ENCODE measurements around the gene HELZ. TPM values are rescaled to one million over a fixed set of nuclear protein-coding genes. Genes with fewer than 3 reads are reported as not detected.

HELZ gene
- total and polyA plus RNA-seq, 2 of the 8 experiments (the other 6 are each of a cell fraction or from before 2014, with no cell fraction given): 10.0 to 48.7 TPM

DNA sequence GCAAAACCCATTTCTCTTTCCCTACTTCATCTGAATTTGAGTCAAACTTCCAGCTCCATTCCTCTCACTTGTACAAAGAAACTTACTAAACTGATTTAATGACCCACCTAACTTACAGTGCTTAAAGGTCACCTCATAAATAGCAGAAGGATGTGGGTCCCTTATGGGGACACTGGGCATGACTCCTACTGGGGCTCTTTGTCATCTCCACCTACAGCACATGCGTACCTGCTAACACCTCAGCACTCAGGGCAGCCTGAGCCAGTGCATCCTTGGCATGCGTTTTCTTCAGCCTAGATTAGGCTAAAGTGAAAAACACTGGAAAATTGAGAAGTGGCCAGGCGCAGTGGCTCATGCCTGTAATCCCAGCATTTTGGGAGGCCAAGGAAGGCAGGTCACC, 63.2 kb downstream of the HELZ start:
- no peaks in the 10 kb centered on the region for H3K27me3 ChIP-seq (replicated peaks in 1 of 4; ENCODE audit: control insufficient read depth in 3 of 4, extremely low read depth in 1 of 4, insufficient read depth in 3 of 4, low read length in 3 of 4)
- H3K9me3 ChIP-seq (ENCODE audit: insufficient read depth in 2 of 2, low read depth in 1 of 2, low read length in 1 of 2): no peaks in the 10 kb centered on the region
- H4K91ac ChIP-seq (replicated peaks; ENCODE audit: insufficient read length, low read length): no peak overlapping the region
- ChIA-PET CTCF (ENCODE audit: partially characterized antibody) (interaction anchor here (1.5 kb wide), 1 partner anchor 23 kb away, joined by 3 read pairs; no protein-coding TSS in a partner anchor), POLR2A (ENCODE audit: partially characterized antibody) (interaction anchor here (0.6 kb wide), 1 partner anchor 273 kb away, joined by 3 read pairs; no protein-coding TSS in a partner anchor)
- H3K4me2 ChIP-seq (ENCODE audit: insufficient read depth in 1 of 2, low read depth in 2 of 2, low read length in 2 of 2): no peak overlapping the region
- no peak overlapping the region for H2BK120ac ChIP-seq (replicated peaks; ENCODE audit: low read depth, low read length)
- H3K36me3 ChIP-seq (ENCODE audit: control insufficient read depth in 2 of 4, insufficient read depth in 4 of 4, low read length in 3 of 4): peaks cover 0 to 14% (median 2%) of the 10 kb centered on the region in 4 experiments; a peak in 1 of 8 replicates
- H2AFZ ChIP-seq (ENCODE audit: low read length): no peak overlapping the region
- H4K20me1 ChIP-seq (replicated peaks in 1 of 2; ENCODE audit: control insufficient read depth in 1 of 2, insufficient read depth in 2 of 2, low read length in 2 of 2): no peaks in the 10 kb centered on the region
- H2BK20ac ChIP-seq (ENCODE audit: low read length): no peak overlapping the region
- no peak overlapping the region for H3K9ac ChIP-seq (replicated peaks in 1 of 4; ENCODE audit: extremely low read depth in 1 of 4, low read depth in 3 of 4, low read length in 3 of 4)
- no peak for FAIRE-seq
- H3K4ac ChIP-seq (replicated peaks; ENCODE audit: insufficient read length, low read depth, low read length): no peak overlapping the region
- no peak overlapping the region for H2AK5ac ChIP-seq (ENCODE audit: low read depth, low read length)
- no peaks in the 10 kb centered on the region for H3K4me1 ChIP-seq (replicated peaks in 1 of 4; ENCODE audit: control insufficient read depth in 3 of 4, insufficient read depth in 4 of 4, low read length in 3 of 4)
- no peaks in the 10 kb centered on the region for H3K79me2 ChIP-seq (ENCODE audit: control insufficient read depth in 1 of 2, insufficient read depth in 2 of 2, low read length in 2 of 2)
- H3K56ac ChIP-seq (replicated peaks; ENCODE audit: insufficient read length, low read depth, low read length): no peak overlapping the region
- H3K18ac ChIP-seq (ENCODE audit: extremely low read depth, low read length): no peak overlapping the region
- H4K8ac ChIP-seq (ENCODE audit: extremely low read depth, insufficient read depth, low read length): no peak overlapping the region
- no peak overlapping the region for H3K4me3 ChIP-seq (ENCODE audit: extremely low read depth in 1 of 4, insufficient read depth in 2 of 4, low read depth in 3 of 4, low read length in 4 of 4)
- no peak overlapping the region for H3K23ac ChIP-seq (ENCODE audit: insufficient read length)
- H3K79me1 ChIP-seq (ENCODE audit: low read depth, low read length): no peaks in the 10 kb centered on the region
- no peak overlapping the region for H3K27ac ChIP-seq (ENCODE audit: low read depth, low read length)
- TF ChIP-seq KDM4A (IDR thresholded peaks at IDR 0.05; ENCODE audit: low read depth, low read length, severe bottlenecking) (no peak), HDAC2 (IDR thresholded peaks at IDR 0.05; ENCODE audit: borderline replicate concordance in 1 of 2, low read depth in 2 of 2, low read length in 2 of 2) (no peak), SIN3A (conservative IDR thresholded peaks at IDR 0.05 in 1 of 2, IDR thresholded peaks at IDR 0.05 in 1 of 2; ENCODE audit: low read depth in 1 of 2, low read length in 2 of 2) (no peak), BACH1 (IDR thresholded peaks at IDR 0.05; ENCODE audit: low read length) (no peak), POLR2AphosphoS5 (IDR thresholded peaks at IDR 0.05; ENCODE audit: low read depth, low read length) (no peak)
- TF ChIP-seq, protein P1, sequence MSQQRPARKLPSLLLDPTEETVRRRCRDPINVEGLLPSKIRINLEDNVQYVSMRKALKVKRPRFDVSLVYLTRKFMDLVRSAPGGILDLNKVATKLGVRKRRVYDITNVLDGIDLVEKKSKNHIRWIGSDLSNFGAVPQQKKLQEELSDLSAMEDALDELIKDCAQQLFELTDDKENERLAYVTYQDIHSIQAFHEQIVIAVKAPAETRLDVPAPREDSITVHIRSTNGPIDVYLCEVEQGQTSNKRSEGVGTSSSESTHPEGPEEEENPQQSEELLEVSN (IDR thresholded peaks at IDR 0.05): no peak
- no peak for DNase-seq (ENCODE audit: low read depth in 1 of 2, low spot score in 2 of 2)
- H2BK15ac ChIP-seq (ENCODE audit: low read length): no peak overlapping the region
- H3K23me2 ChIP-seq (ENCODE audit: low read depth, low read length): no peaks in the 10 kb centered on the region
- H4K5ac ChIP-seq (ENCODE audit: insufficient read length, low read depth, low read length): no peak overlapping the region
- no peak overlapping the region for H3K14ac ChIP-seq (ENCODE audit: insufficient read length)
- no peak overlapping the region for H2BK5ac ChIP-seq (ENCODE audit: low read depth, low read length)
- WGBS, 2 experiments (ENCODE audit: extremely low coverage in 1 of 2, insufficient coverage in 1 of 2, insufficient read length in 1 of 2, insufficient replicate concordance in 2 of 2, low coverage in 1 of 2, low lambda C conversion rate in 2 of 2, missing lambda C conversion rate in 1 of 2): 97% methylated on average over 3 of the region's 3 CpGs; no CpG with 5 or more reads in 1 of the 2 experiments
- no peak overlapping the region for H2BK12ac ChIP-seq (ENCODE audit: low read depth, low read length)
